Nephron progenitor cell (in vitro differentiated cells): ENCODE measurements around the gene SLC10A2.
"Not testable (repeated sequence)": the region's sequence is repeated elsewhere in the genome, so short reads cannot be mapped to it uniquely, and the experiment has no call there.

Source experiments
- DNase-seq: peaks from one replicate; pipeline ENCODE4 v3.0.0; 2021
- H3K27ac Mint-ChIP-seq: 2 replicates; pipeline ENCODE4 v1.8.0; 2021; ENCODE audit warnings: mild to moderate bottlenecking, moderate library complexity, mixed read lengths
- H3K27me3 Mint-ChIP-seq: 2 replicates; pipeline ENCODE4 v1.8.0; 2021; ENCODE audit warnings: mild to moderate bottlenecking, low read depth, mixed read lengths; ENCODE audit not compliant: poor library complexity
- H3K36me3 Mint-ChIP-seq: 2 replicates; pipeline ENCODE4 v1.8.0; 2021; ENCODE audit warnings: low read depth, mixed read lengths
- H3K4me1 Mint-ChIP-seq: 2 replicates; pipeline ENCODE4 v1.8.0; 2021; ENCODE audit warnings: mixed read lengths
- H3K4me3 Mint-ChIP-seq: 2 replicates; pipeline ENCODE4 v1.8.0; 2021; ENCODE audit warnings: mild to moderate bottlenecking, moderate library complexity, mixed read lengths
- H3K9me3 Mint-ChIP-seq: 2 replicates; pipeline ENCODE4 v1.8.0; 2021; ENCODE audit warnings: mild to moderate bottlenecking, moderate library complexity, mixed read lengths
- TF ChIP-seq, protein P1 (sequence below): fragments of 200-600 bp; sonication (generic); IDR thresholded peaks from 2 replicates; pipeline ENCODE4 v1.5.0; 2021; ENCODE audit warnings: antibody characterized with exemption

SLC10A2 gene

DNA sequence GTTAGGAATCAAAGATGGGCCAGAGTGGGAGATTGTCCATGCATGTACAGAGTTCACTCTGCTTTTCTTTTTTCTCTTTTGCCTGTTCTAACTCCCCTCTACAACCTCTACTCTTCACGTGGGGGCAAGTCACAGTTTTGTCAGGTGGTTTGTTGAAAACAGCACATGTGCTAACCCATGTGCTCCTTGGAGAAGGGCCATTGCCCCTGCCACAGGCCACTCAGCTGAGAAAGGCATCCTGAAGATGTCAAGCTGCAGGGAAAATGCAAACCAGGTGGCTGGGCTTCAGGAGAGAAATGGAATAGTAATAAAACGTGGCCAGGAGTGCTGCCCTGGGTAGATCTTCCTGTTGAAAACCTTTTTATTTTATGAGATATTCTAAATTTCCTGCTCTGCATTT, 35.3 kb upstream of the SLC10A2 start:
- Mint-ChIP-seq H3K4me1 (peaks cover 6% of the 10 kb centered on the region), H3K9me3 (peaks cover 9% of the 10 kb centered on the region), H3K4me3 (no peak overlapping the region), H3K27me3 (peaks cover 9% of the 10 kb centered on the region), H3K36me3 (no peaks in the 10 kb centered on the region), H3K27ac (no peak overlapping the region)
- DNase-seq = no peak
- TF ChIP-seq, protein P1, sequence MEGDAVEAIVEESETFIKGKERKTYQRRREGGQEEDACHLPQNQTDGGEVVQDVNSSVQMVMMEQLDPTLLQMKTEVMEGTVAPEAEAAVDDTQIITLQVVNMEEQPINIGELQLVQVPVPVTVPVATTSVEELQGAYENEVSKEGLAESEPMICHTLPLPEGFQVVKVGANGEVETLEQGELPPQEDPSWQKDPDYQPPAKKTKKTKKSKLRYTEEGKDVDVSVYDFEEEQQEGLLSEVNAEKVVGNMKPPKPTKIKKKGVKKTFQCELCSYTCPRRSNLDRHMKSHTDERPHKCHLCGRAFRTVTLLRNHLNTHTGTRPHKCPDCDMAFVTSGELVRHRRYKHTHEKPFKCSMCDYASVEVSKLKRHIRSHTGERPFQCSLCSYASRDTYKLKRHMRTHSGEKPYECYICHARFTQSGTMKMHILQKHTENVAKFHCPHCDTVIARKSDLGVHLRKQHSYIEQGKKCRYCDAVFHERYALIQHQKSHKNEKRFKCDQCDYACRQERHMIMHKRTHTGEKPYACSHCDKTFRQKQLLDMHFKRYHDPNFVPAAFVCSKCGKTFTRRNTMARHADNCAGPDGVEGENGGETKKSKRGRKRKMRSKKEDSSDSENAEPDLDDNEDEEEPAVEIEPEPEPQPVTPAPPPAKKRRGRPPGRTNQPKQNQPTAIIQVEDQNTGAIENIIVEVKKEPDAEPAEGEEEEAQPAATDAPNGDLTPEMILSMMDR = no peak

- no peak overlapping the region for H3K27ac Mint-ChIP-seq
- H3K36me3 Mint-ChIP-seq = no peaks in the 10 kb centered on the region
- H3K9me3 Mint-ChIP-seq = peaks cover 9% of the 10 kb centered on the region
- TF ChIP-seq, protein P1 = no peak
- no peak overlapping the region for H3K4me3 Mint-ChIP-seq
- H3K4me1 Mint-ChIP-seq = peaks cover 6% of the 10 kb centered on the region
- DNase-seq = no peak
- H3K27me3 Mint-ChIP-seq = peaks cover 9% of the 10 kb centered on the region
Observed at GRCh38 chr13:103100830-103101229, 34.6 kb upstream of the SLC10A2 start.

- Mint-ChIP-seq H3K27ac (no peak overlapping the region), H3K4me1 (peaks cover 6% of the 10 kb centered on the region), H3K4me3 (no peak overlapping the region), H3K36me3 (no peaks in the 10 kb centered on the region), H3K9me3 (peaks cover 10% of the 10 kb centered on the region), H3K27me3 (peaks cover 9% of the 10 kb centered on the region)
- DNase-seq = no peak
- TF ChIP-seq, protein P1 = no peak
Observed at GRCh38 chr13:103099722-103100293, 33.6 kb upstream of the SLC10A2 start.

GRCh38 chr13:103098535-103098934, 32.3 kb upstream of the SLC10A2 start:
- H3K36me3 Mint-ChIP-seq = no peaks in the 10 kb centered on the region
- H3K4me3 Mint-ChIP-seq = no peak overlapping the region
- peaks cover 6% of the 10 kb centered on the region for H3K4me1 Mint-ChIP-seq
- H3K9me3 Mint-ChIP-seq = peaks cover 12% of the 10 kb centered on the region
- no peak overlapping the region for H3K27ac Mint-ChIP-seq
- TF ChIP-seq, protein P1 = no peak
- DNase-seq = no peak
- H3K27me3 Mint-ChIP-seq = peaks cover 5% of the 10 kb centered on the region

DNA sequence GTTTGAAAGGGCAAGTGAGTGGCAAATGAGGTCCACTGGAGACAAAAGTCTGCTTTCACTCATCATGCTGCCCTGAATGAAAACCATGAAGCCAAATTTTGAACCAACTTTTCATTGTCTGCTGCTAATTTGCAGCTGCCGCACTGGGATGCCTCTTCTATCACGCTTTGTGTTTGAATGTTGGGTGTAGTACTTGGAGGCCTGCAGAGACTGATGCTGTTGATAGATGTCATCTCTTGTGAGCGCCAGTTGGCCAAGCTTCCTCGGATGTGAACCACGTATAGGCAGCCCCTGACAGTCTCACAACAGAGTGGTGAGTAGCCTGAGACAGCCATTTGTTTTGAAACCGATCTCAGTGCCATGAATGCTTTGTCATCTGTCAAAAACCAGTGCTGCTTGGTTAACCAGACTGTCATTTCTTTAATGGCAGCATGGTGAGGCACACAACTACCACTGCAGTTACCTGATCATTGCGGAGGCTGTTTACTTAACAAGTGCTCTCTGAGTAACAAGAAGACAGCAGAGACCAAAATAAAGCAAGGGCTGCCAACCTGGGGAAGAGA, 31.2 kb upstream of the SLC10A2 start:
- TF ChIP-seq, protein P1 = no peak
- H3K4me3 Mint-ChIP-seq = no peak overlapping the region
- no peaks in the 10 kb centered on the region for H3K36me3 Mint-ChIP-seq
- DNase-seq = no peak
- peaks cover 5% of the 10 kb centered on the region for H3K27me3 Mint-ChIP-seq
- H3K27ac Mint-ChIP-seq = no peak overlapping the region
- H3K9me3 Mint-ChIP-seq = peaks cover 23% of the 10 kb centered on the region
- peaks cover 6% of the 10 kb centered on the region for H3K4me1 Mint-ChIP-seq

DNA sequence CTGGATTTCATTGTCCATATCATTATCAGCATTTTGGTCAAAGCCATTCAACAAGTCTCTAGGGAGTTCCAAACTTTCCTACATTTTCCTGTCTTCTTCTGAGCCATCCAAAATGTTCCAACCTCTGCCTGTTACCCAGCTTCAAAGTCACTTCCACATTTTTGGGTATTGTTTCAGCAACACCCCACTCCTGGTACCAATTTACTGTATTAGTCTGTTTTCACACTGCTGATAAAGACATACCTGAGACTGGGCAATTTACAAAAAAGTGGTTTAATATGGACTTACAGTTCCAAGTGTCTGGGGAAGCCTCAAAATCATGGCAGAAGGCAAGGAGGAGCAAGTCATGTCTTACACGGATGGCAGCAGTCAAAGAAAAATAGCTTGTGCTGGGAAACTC, 27.4 kb upstream of the SLC10A2 start:
- H3K27me3 Mint-ChIP-seq, DNase-seq, H3K4me3 Mint-ChIP-seq, H3K27ac Mint-ChIP-seq, H3K36me3 Mint-ChIP-seq, H3K4me1 Mint-ChIP-seq: not testable (repeated sequence)
- peaks cover 45% of the 10 kb centered on the region for H3K9me3 Mint-ChIP-seq
